ENCODE results near the gene SMIM28.
"Not testable (repeated sequence)": the region's sequence is repeated elsewhere in the genome, so short reads cannot be mapped to it uniquely, and the experiment has no call there.

Gene SMIM28

GRCh38 chr6:138377844-138378243, at the start of gene SMIM28:
SMIM28 (plus strand) TSS chr6:138377905; CDS start chr6:138378073, 168 bp downstream.
- no peak for DNase-seq

- peak; percentile 18 for DNase-seq
Observed at GRCh38 chr6:138328210-138328609, 49.5 kb upstream of the SMIM28 start.

GRCh38 chr6:138330763-138331162, 46.9 kb upstream of the SMIM28 start:
- no peak for DNase-seq

GRCh38 chr6:138331444-138331843, 46.3 kb upstream of the SMIM28 start:
- no peak for DNase-seq

- no peak for DNase-seq
Observed at GRCh38 chr6:138331984-138332383, 45.7 kb upstream of the SMIM28 start.

- DNase-seq, result no peak
Observed at GRCh38 chr6:138334000-138334399, 43.7 kb upstream of the SMIM28 start.

GRCh38 chr6:138334963-138335362, 42.7 kb upstream of the SMIM28 start:
- DNase-seq, result no peak

GRCh38 chr6:138336221-138336620, 41.5 kb upstream of the SMIM28 start:
- no peak for DNase-seq

- DNase-seq, result no peak
Observed at GRCh38 chr6:138337076-138337475, 40.6 kb upstream of the SMIM28 start.

- DNase-seq, result no peak
Observed at GRCh38 chr6:138339024-138339423, 38.7 kb upstream of the SMIM28 start.

- no peak for DNase-seq
Observed at GRCh38 chr6:138341176-138341575, 36.5 kb upstream of the SMIM28 start.

- DNase-seq, result no peak
Observed at GRCh38 chr6:138343112-138343511, 34.6 kb upstream of the SMIM28 start.

GRCh38 chr6:138345565-138346285, 32.0 kb upstream of the SMIM28 start:
- no peak for DNase-seq

GRCh38 chr6:138346302-138347195, 31.2 kb upstream of the SMIM28 start:
- DNase-seq, result no peak

GRCh38 chr6:138347864-138348263, 29.8 kb upstream of the SMIM28 start:
- DNase-seq, result no peak

GRCh38 chr6:138349891-138350290, 27.8 kb upstream of the SMIM28 start:
- DNase-seq, result no peak

GRCh38 chr6:138357928-138358327, 19.8 kb upstream of the SMIM28 start:
- no peak for DNase-seq

- DNase-seq, result not testable (repeated sequence)
Observed at GRCh38 chr6:138368684-138369083, 9.0 kb upstream of the SMIM28 start.

GRCh38 chr6:138370631-138371451, 6.9 kb upstream of the SMIM28 start:
- no peak for DNase-seq

- DNase-seq, result no peak
Observed at GRCh38 chr6:138371452-138371711, 6.3 kb upstream of the SMIM28 start.

- no peak for DNase-seq
Observed at GRCh38 chr6:138371720-138372119, 6.0 kb upstream of the SMIM28 start.

GRCh38 chr6:138372711-138373463, 4.8 kb upstream of the SMIM28 start:
- peak; percentile 27 for DNase-seq

GRCh38 chr6:138374230-138374629, 3.5 kb upstream of the SMIM28 start:
- DNase-seq, result no peak
